NCI-H2227 treated with DMSO at 0.1 percent for 48 hours (cell line): Measurements from ENCODE around the gene PRKAG2.

Experiments used
- DNase-seq: peaks from one replicate; lab custom pipeline; 2025; lab: John Stamatoyannopoulos, UW

Gene PRKAG2

GRCh38 chr7:151866028-151866427 lies 10.9 kb downstream of the PRKAG2 start:
- DNase-seq, result no peak

- DNase-seq, result no peak
Observed at GRCh38 chr7:151865070-151865670, 11.7 kb downstream of the PRKAG2 start.

GRCh38 chr7:151864561-151864960 lies 12.4 kb downstream of the PRKAG2 start:
- no peak for DNase-seq

GRCh38 chr7:151864081-151864480 lies 12.8 kb downstream of the PRKAG2 start:
- no peak for DNase-seq

GRCh38 chr7:151863386-151864079 lies 13.4 kb downstream of the PRKAG2 start:
- no peak for DNase-seq

- no peak for DNase-seq
Observed at GRCh38 chr7:151862606-151863381, 14.1 kb downstream of the PRKAG2 start.

- DNase-seq, result no peak
Observed at GRCh38 chr7:151861881-151862280, 15.0 kb downstream of the PRKAG2 start.

- DNase-seq, result no peak
Observed at GRCh38 chr7:151860771-151861170, 16.1 kb downstream of the PRKAG2 start.

- no peak for DNase-seq
Observed at GRCh38 chr7:151859948-151860685, 16.8 kb downstream of the PRKAG2 start.

- no peak for DNase-seq
Observed at GRCh38 chr7:151859111-151859947, 17.6 kb downstream of the PRKAG2 start.

GRCh38 chr7:151858456-151858855 lies 18.5 kb downstream of the PRKAG2 start:
- DNase-seq, result no peak

GRCh38 chr7:151857866-151858450 lies 19.0 kb downstream of the PRKAG2 start:
- no peak for DNase-seq

- no peak for DNase-seq
Observed at GRCh38 chr7:151857412-151857811, 19.5 kb downstream of the PRKAG2 start.

- no peak for DNase-seq
Observed at GRCh38 chr7:151856516-151856915, 20.4 kb downstream of the PRKAG2 start.

- DNase-seq, result no peak
Observed at GRCh38 chr7:151856098-151856497, 20.8 kb downstream of the PRKAG2 start.

- DNase-seq, result no peak
Observed at GRCh38 chr7:151854720-151855071, 22.2 kb downstream of the PRKAG2 start.

GRCh38 chr7:151853896-151854719 lies 22.8 kb downstream of the PRKAG2 start:
- no peak for DNase-seq

GRCh38 chr7:151852486-151853396 lies 24.2 kb downstream of the PRKAG2 start:
- DNase-seq, result no peak

GRCh38 chr7:151851782-151852181 lies 25.1 kb downstream of the PRKAG2 start:
- DNase-seq, result no peak
